Ramos (cell line): ENCODE data around the gene MAP2K1.
"Not testable (repeated sequence)": the region's sequence is repeated elsewhere in the genome, so short reads cannot be mapped to it uniquely, and the experiment has no call there.

Experiments
- in situ Hi-C: fragments of 300-500 bp; cut with MboI; formaldehyde crosslinking; loops from one replicate; pipeline ENCODE4 v1.14.3; 2022; ENCODE audit warnings: low sequenced_read_pairs; ENCODE audit not compliant: unreplicated experiment

MAP2K1 gene

GRCh38 chr15:66498501-66499386, 112.0 kb downstream of the MAP2K1 start:
- in situ Hi-C loops, result loop anchor here (10.0 kb wide), 1 partner anchor 144 kb away; the partner anchor contains the start of gene TIPIN

GRCh38 chr15:66500346-66500745, 113.6 kb downstream of the MAP2K1 start:
- in situ Hi-C loops, result not testable (repeated sequence)

- in situ Hi-C loops, result no loop called here
Observed at GRCh38 chr15:66502491-66502890, 115.8 kb downstream of the MAP2K1 start.

GRCh38 chr15:66503041-66503648, 116.4 kb downstream of the MAP2K1 start:
- in situ Hi-C loops, result not testable (repeated sequence)

GRCh38 chr15:66503780-66504562, 117.3 kb downstream of the MAP2K1 start:
- in situ Hi-C loops, result no loop called here

GRCh38 chr15:66504563-66505429, 118.1 kb downstream of the MAP2K1 start, which contains the start of the genes RPL4 and ZWILCH:
TSS of gene RPL4 (minus strand) at chr15:66504855. CDS start at chr15:66504790, 65 bp downstream.
TSS of gene ZWILCH (plus strand) at chr15:66505326. CDS start at chr15:66505339, 13 bp downstream.
- in situ Hi-C loops, result no loop called here

GRCh38 chr15:66505430-66505811, 118.7 kb downstream of the MAP2K1 start:
- in situ Hi-C loops, result no loop called here

GRCh38 chr15:66505818-66506217, 119.1 kb downstream of the MAP2K1 start:
- in situ Hi-C loops, result no loop called here

- in situ Hi-C loops, result no loop called here
Observed at GRCh38 chr15:66508293-66508883, 121.7 kb downstream of the MAP2K1 start.

- in situ Hi-C loops, result no loop called here
Observed at GRCh38 chr15:66514586-66514985, 127.9 kb downstream of the MAP2K1 start.

GRCh38 chr15:66515901-66516322, 129.2 kb downstream of the MAP2K1 start:
- in situ Hi-C loops, result no loop called here

GRCh38 chr15:66523926-66524325, 137.2 kb downstream of the MAP2K1 start:
- in situ Hi-C loops, result no loop called here

GRCh38 chr15:66524838-66525237, 138.1 kb downstream of the MAP2K1 start:
- in situ Hi-C loops, result no loop called here

GRCh38 chr15:66535056-66535455, 148.3 kb downstream of the MAP2K1 start:
- in situ Hi-C loops, result no loop called here
